Heart right ventricle (tissue), 16 donors: Measurements from ENCODE around the gene DOCK4. TPM values are rescaled to one million over a fixed set of nuclear protein-coding genes. Genes with fewer than 3 reads are reported as not detected.

Experiments used
- ATAC-seq, 8 donors: fragments of 200-7000 bp; cut with Tn5 transposase; one replicate each; pipeline ENCODE4 v1.9.1; 2020; ENCODE audit warnings: mild to moderate bottlenecking in 8 of 8, moderate library complexity in 8 of 8, moderate number of reproducible peaks in 1 of 8
- DNase-seq, 2 donors: peaks; one replicate each; pipeline ENCODE4 v3.0.0-alpha.2; 2020
- H3K27ac ChIP-seq, 10 donors: fragments of 200-600 bp; sonication (generic) in 2 of 10; one replicate each; pipeline versions ENCODE4 v1.5.0 to v1.8.0; 2020 to 2022; ENCODE audit warnings: mild to moderate bottlenecking in 3 of 10
- H3K27me3 ChIP-seq, 7 donors: fragments of 200-600 bp; one replicate each; pipeline ENCODE4 v1.8.0; 2021 to 2022; ENCODE audit warnings: mild to moderate bottlenecking in 2 of 7
- H3K36me3 ChIP-seq, 9 donors: fragments of 200-600 bp; sonication (generic) in 1 of 9; one replicate each; pipeline versions ENCODE4 v1.5.0 to v1.8.0; 2020 to 2022; ENCODE audit warnings: mild to moderate bottlenecking in 2 of 9
- H3K4me1 ChIP-seq, 9 donors: fragments of 200-600 bp; sonication (generic) in 1 of 9; one replicate each; pipeline versions ENCODE4 v1.5.0 to v1.8.0; 2020 to 2022; ENCODE audit warnings: mild to moderate bottlenecking in 4 of 9
- H3K4me3 ChIP-seq, 10 donors: fragments of 200-600 bp; sonication (generic) in 2 of 10; one replicate each; pipeline versions ENCODE4 v1.5.0 to v1.8.0; 2020 to 2022; ENCODE audit warnings: mild to moderate bottlenecking in 7 of 10, moderate library complexity in 2 of 10
- H3K9me3 ChIP-seq, 11 donors: fragments of 200-600 bp in 10 of 11; sonication (generic) in 2 of 11; one replicate each; pipeline versions ENCODE4 v1.5.0 to v1.8.0; 2013 to 2022; ENCODE audit warnings: mild to moderate bottlenecking in 2 of 11, control low read depth in 1 of 11, moderate library complexity in 1 of 11
- CTCF ChIP-seq, 9 donors: fragments of 200-600 bp; sonication (generic) in 2 of 9; IDR thresholded peaks; one replicate each; pipeline versions ENCODE4 v1.5.0 to v1.8.0; 2021 to 2022; ENCODE audit warnings: antibody characterized with exemption in 9 of 9, mild to moderate bottlenecking in 5 of 9, moderate library complexity in 1 of 9
- WGBS, 2 donors: extraction: QIAGEN DNeasy Blood & Tissue Kit; methylation state at CpG; one replicate each; pipeline ENCODE4 v1.1.7; 2013; ENCODE audit warnings: inconsistent platforms in 1 of 2; 5-methylcytosine and 5-hydroxymethylcytosine counted together
- intact Hi-C, 10 donors: fragments of 100-400 bp; cut with DNase I; formaldehyde crosslinking; loops; one replicate each; pipeline versions ENCODE4 v1.11.1 to v1.14.2; 2022
- polyA plus RNA-seq, 2 donors: library from polyadenylated mRNA; stranded (reverse); fragments of 200-250 nt; gene quantifications; one replicate each; pipeline ENCODE4 v1.2.3, GENCODE V29; 2013
- total RNA-seq, 10 donors: library from RNA; stranded (reverse); fragmentation: NEBNext Ultra II Directional in 3 of 10; extraction: Animal tissue kit (Norgen Biotek cat#: 25700) in 3 of 10; gene quantifications; one replicate each; pipeline versions ENCODE4 v1.2.1 to v1.2.4, GENCODE V29; 2021 to 2023
- donor health status: Arrhythmogenic right ventricular cardiomyopathy.
- donor health status: ischemic (EF 13 %, LVEDD 7.1; RV severe dilation, severe dysfunction).
- donor health status: healthy with polysubstance abuse.
- donor health status: DM: no; HTN: yes; CAD: no.
- donor health status: DM: no; HTN: no; CAD: no.
- donor health status: ischemic (EF 25% LVEDD 6.9; RV normal size, moderate dysfunction).
- donor health status: ischemic (EF 25% LVEDD 5.7; RV mildly dilated, moderate dysfunction).
- donor health status: healthy.
- donor health status: DM: yes; HTN: yes; CAD: no.
- donor health status: Ischemic cardiomyopathy.
- donor health status: ischemic (EF 35%, LVEDD 5.7; RV mildly dilated, moderate dysfunction).
- donor health status: nonischemic (EF 11% LVEDD 7.7; RV severe dilation, severe dysfunction).
- donor health status: DM: yes; HTN: yes; CAD: no.
- donor health status: PGD.
- donor health status: ischemic (EF 29% LVEDD 5.4; RV normal size, mild dysfunction).
- donor health status: nonischemic (EF 23%, LVEDD 6.1; RV moderate dilation, normal function).

DOCK4 gene
- total and polyA plus RNA-seq, 12 donors: 2.6 to 26.8 (median 14.7) TPM

- no peak overlapping the region for H3K27ac ChIP-seq
- H3K27me3 ChIP-seq: no peaks in the 10 kb centered on the region
- TF ChIP-seq CTCF (IDR thresholded peaks at IDR 0.05): no peak
- DNase-seq: no peak
- H3K4me1 ChIP-seq: peaks cover 0 to 63% (median 28%) of the 10 kb centered on the region in 9 donors
- ATAC-seq: no peak
- H3K4me3 ChIP-seq: no peak overlapping the region
- H3K9me3 ChIP-seq: no peaks in the 10 kb centered on the region
- intact Hi-C loops: loop anchor here in 1 of 10 donors (10.0 kb wide), 1 partner anchor 46 kb away; no protein-coding TSS in a partner anchor
- no peaks in the 10 kb centered on the region for H3K36me3 ChIP-seq
Observed at GRCh38 chr7:112018305-112019030, 187.7 kb downstream of the DOCK4 start.

- Histone ChIP-seq H3K9me3 (no peaks in the 10 kb centered on the region), H3K36me3 (no peaks in the 10 kb centered on the region), H3K4me1 (peaks cover 3 to 55% (median 36%) of the 10 kb centered on the region in 9 donors), H3K4me3 (no peak overlapping the region), H3K27ac (no peak overlapping the region), H3K27me3 (no peaks in the 10 kb centered on the region)
- no peak for DNase-seq
- intact Hi-C loops: loop anchor here in 1 of 10 donors (10.0 kb wide), 1 partner anchor 50 kb away; no protein-coding TSS in a partner anchor
- TF ChIP-seq CTCF (IDR thresholded peaks at IDR 0.05): no peak
- WGBS, 2 donors: 92 to 95% methylated on average over 3 of the region's 3 CpGs
- no peak for ATAC-seq
Observed at GRCh38 chr7:112015146-112015545, 191.1 kb downstream of the DOCK4 start.

- no peak for DNase-seq
- Histone ChIP-seq H3K9me3 (no peaks in the 10 kb centered on the region), H3K27me3 (no peaks in the 10 kb centered on the region), H3K27ac (no peak overlapping the region), H3K4me3 (no peak overlapping the region), H3K4me1 (peaks cover 3 to 49% (median 38%) of the 10 kb centered on the region in 9 donors), H3K36me3 (no peaks in the 10 kb centered on the region)
- no peak for TF ChIP-seq CTCF (IDR thresholded peaks at IDR 0.05)
- 97 to 100% methylated on average over 1 of the region's 1 CpG for WGBS, 2 donors
- intact Hi-C loops: loop anchor here in 1 of 10 donors (10.0 kb wide), 1 partner anchor 50 kb away; no protein-coding TSS in a partner anchor
- ATAC-seq: no peak
Observed at GRCh38 chr7:112014347-112014746, 191.9 kb downstream of the DOCK4 start.

GRCh38 chr7:112013274-112013673 lies 192.9 kb downstream of the DOCK4 start:
- TF ChIP-seq CTCF (IDR thresholded peaks at IDR 0.05): no peak
- no peak overlapping the region for H3K27ac ChIP-seq
- peaks cover 3 to 45% (median 31%) of the 10 kb centered on the region in 9 donors for H3K4me1 ChIP-seq
- no peaks in the 10 kb centered on the region for H3K36me3 ChIP-seq
- DNase-seq (no peak), ATAC-seq (no peak)
- intact Hi-C loops: loop anchor here in 1 of 10 donors (10.0 kb wide), 1 partner anchor 52 kb away; no protein-coding TSS in a partner anchor
- no peaks in the 10 kb centered on the region for H3K9me3 ChIP-seq
- H3K4me3 ChIP-seq: no peak overlapping the region
- H3K27me3 ChIP-seq: no peaks in the 10 kb centered on the region
- WGBS, 2 donors: 91 to 92% methylated on average over 5 of the region's 5 CpGs
